ENCODE data around the gene DCST2. TPM values are rescaled to one million over a fixed set of nuclear protein-coding genes. Genes with fewer than 3 reads are reported as not detected.

Gene DCST2
- total and polyA plus RNA-seq, 2 of the 8 experiments (the other 6 are each of a cell fraction or from before 2014, with no cell fraction given), result 0.43 to 2.1 TPM

GRCh38 chr1:155012026-155012546 lies 21.5 kb downstream of the DCST2 start (continued):
- TF ChIP-seq SUZ12 (IDR thresholded peaks at IDR 0.05; ENCODE audit: low read length) (no peak), SAP30 (IDR thresholded peaks at IDR 0.05; ENCODE audit: insufficient read depth, insufficient replicate concordance, low read length) (no peak), GABPA (IDR thresholded peaks at IDR 0.05; ENCODE audit: borderline replicate concordance, insufficient read depth, low read length) (no peak), NANOG (IDR thresholded peaks at IDR 0.05; ENCODE audit: insufficient read depth, low read depth, low read length, poor library complexity, severe bottlenecking) (no peak), JUND (IDR thresholded peaks at IDR 0.05; ENCODE audit: low read length) (no peak), CHD1 (IDR thresholded peaks at IDR 0.05; ENCODE audit: low read depth, low read length) (no peak), SIX5 (IDR thresholded peaks at IDR 0.05; ENCODE audit: low read depth, low read length) (no peak), USF2 (IDR thresholded peaks at IDR 0.05; ENCODE audit: low read length) (peak; percentile 82), TEAD4 (IDR thresholded peaks at IDR 0.05; ENCODE audit: low read depth, low read length) (no peak), RNF2 (IDR thresholded peaks at IDR 0.05; ENCODE audit: borderline replicate concordance, low read depth, low read length, missing control alignments, poor library complexity, severe bottlenecking) (no peak), CREB1 (IDR thresholded peaks at IDR 0.05) (no peak; the same call in 1 of the 2 replicates), FOSL1 (IDR thresholded peaks at IDR 0.05; ENCODE audit: insufficient read depth, low read depth, low read length) (no peak), SIRT6 (IDR thresholded peaks at IDR 0.05; ENCODE audit: low read length) (no peak), TCF12 (IDR thresholded peaks at IDR 0.05; ENCODE audit: low read depth, low read length) (0 out of 2 replicates have a peak, but pooled peaks have one; percentile 56), CHD2 (IDR thresholded peaks at IDR 0.05; ENCODE audit: low read length) (peak; percentile 73), SRF (IDR thresholded peaks at IDR 0.05; ENCODE audit: low read depth, low read length) (no peak), POU5F1 (IDR thresholded peaks at IDR 0.05; ENCODE audit: low read depth, low read length) (no peak), RFX5 (IDR thresholded peaks at IDR 0.05; ENCODE audit: borderline replicate concordance, low read depth, low read length) (no peak)

Measured in H1 (cell line).